PC-9 (cell line): ENCODE results near the gene PORCN.

Source experiments
- EZH2 ChIP-seq: fragments of 200-600 bp; sonication (generic); IDR thresholded peaks from 2 replicates; pipeline ENCODE4 v1.8.0; 2017; ENCODE audit warnings: antibody characterized with exemption, low read depth
- TF ChIP-seq, protein P1 (sequence below): fragments of 200-600 bp; sonication (generic); conservative IDR thresholded peaks from 2 replicates; pipeline ENCODE4 v1.6.1; 2017; ENCODE audit warnings: mixed run types, antibody characterized with exemption, mild to moderate bottlenecking, moderate library complexity

DNA sequence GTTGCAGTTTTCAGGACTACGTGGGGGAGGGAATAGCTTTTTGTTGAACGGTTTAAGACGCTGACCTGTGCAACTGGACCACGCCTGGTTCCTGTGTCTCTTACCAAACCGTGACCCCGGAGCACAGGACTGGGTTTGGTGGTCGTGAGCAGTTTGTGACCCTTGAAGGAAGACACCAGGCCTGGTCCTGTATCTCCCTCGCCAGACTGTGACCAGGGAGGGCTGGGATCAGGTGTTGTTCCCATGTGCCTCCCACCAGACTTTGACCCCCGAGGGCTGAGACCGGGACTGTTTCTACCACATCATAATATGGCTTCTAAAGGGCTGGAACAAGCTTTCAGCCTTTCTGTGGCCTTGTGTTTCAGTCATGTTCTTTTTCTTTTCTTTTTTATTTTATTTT is 13.5 kb downstream of the PORCN start:
- TF ChIP-seq, protein P1, sequence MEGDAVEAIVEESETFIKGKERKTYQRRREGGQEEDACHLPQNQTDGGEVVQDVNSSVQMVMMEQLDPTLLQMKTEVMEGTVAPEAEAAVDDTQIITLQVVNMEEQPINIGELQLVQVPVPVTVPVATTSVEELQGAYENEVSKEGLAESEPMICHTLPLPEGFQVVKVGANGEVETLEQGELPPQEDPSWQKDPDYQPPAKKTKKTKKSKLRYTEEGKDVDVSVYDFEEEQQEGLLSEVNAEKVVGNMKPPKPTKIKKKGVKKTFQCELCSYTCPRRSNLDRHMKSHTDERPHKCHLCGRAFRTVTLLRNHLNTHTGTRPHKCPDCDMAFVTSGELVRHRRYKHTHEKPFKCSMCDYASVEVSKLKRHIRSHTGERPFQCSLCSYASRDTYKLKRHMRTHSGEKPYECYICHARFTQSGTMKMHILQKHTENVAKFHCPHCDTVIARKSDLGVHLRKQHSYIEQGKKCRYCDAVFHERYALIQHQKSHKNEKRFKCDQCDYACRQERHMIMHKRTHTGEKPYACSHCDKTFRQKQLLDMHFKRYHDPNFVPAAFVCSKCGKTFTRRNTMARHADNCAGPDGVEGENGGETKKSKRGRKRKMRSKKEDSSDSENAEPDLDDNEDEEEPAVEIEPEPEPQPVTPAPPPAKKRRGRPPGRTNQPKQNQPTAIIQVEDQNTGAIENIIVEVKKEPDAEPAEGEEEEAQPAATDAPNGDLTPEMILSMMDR, result no peak
- TF ChIP-seq EZH2, result no peak
